ENCODE results near the gene CYP21A2.
"Not testable (repeated sequence)": the region's sequence is repeated elsewhere in the genome, so short reads cannot be mapped to it uniquely, and the experiment has no call there.

CYP21A2 gene

DNA sequence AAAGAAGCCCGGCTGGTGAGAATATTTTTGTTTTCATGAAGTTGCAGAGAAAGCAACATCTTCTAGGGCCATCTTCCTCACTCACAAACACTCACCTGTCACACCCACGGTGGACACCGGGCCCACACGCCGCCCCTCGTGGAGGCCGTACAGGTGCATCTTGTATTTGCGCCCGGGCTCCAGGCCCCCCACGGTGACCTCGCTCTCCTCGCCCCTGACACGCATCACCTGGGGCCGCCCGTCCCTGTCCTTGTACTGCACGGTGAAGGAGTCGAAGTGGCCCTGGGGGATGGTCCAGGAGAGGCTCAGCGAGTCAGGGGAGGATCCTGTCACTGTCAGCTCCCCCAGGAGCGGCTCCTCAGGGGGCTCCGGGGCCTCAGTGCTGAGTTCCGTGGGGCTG lies 17.5 kb downstream of the CYP21A2 start:
- not testable (repeated sequence) for DNase-seq (ENCODE audit: low spot score)

DNA sequence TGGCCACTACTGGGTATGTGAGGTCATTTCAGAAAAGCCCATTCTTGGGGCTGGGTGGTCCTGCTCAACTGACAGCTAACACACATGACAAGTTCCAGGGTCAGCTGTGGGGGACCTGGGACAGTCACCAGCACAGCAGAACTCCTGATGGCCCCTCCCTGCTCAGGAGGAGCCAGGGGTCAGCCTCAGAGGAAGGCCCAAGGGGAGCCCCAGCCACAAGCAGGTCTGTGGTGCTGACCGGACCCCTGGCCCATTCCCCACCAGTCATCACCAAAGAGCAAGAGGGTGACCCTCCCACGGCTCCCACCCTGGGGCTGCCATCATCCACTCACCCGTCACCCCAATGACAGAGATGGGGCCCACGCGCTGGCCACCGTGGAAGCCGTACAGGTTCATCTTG lies 18.0 kb downstream of the CYP21A2 start:
- no peak for DNase-seq (ENCODE audit: low spot score)

DNA sequence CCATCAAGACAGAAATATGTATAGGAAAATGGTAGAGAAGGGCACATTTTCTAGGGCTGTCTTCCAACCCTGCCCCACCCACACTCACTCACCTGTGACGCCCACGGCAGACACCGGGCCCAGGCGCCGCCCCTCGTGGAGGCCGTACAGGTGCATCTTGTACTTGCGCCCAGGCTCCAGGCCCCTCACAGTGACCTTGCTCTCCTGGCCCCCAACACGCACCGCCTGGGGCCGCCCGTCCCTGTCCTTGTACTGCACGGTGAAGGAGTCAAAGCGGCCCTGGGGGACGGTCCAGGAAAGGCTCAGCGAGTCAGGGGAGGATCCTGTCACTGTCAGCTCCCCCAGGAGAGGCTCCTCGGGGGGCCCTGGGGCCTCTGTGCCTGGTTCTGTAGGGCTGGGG lies 19.8 kb downstream of the CYP21A2 start:
- DNase-seq (ENCODE audit: low spot score): no peak

DNA sequence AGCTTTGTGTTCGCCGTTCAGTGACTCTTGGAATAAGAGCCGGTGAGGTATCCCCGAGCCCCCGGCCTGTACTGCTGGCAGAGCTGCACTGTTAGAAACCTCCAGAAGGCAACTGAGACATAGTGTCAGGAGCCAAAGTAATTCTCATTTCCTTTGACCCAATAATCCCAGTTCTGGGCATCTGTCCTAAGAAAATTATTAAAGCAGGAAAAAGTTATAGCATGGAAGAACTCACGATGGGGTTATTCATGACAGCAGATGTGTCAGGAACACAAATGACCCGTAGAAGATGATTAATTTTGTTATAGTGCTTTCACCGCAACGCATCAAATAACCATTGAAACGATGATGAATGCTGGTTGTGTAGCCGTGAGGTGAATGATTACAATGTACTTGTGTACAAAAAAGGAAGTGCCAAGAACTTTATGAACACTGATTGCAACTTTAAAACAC lies 20.3 kb downstream of the CYP21A2 start:
- DNase-seq (ENCODE audit: low spot score): no peak

- DNase-seq (ENCODE audit: low spot score): no peak
Measured at GRCh38 chr6:32060966-32061655, 22.9 kb downstream of the CYP21A2 start.

- no peak for DNase-seq (ENCODE audit: low spot score)
Measured at GRCh38 chr6:32064706-32065105, 26.5 kb downstream of the CYP21A2 start.

GRCh38 chr6:32067521-32067920 lies 29.3 kb downstream of the CYP21A2 start:
- not testable (repeated sequence) for DNase-seq (ENCODE audit: low spot score)

DNA sequence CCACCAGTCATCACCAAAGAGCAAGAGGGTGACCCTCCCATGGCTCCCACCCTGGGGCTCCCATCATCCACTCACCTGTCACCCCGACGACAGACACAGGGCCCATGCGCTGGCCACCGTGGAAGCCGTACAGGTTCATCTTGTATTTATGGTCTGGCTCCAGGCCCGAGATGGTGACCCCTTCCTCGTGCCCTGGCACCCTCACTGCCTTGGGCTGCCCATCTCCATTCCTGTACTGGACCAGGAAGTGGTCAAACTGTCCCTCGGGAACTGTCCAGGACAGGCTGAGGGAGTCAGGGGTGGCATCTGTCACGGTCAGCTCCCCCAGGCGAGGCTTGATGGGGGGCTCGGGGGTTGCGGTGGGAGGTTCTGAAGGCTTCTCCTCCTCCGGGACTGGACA lies 30.1 kb downstream of the CYP21A2 start:
- DNase-seq (ENCODE audit: low spot score): not testable (repeated sequence)

DNA sequence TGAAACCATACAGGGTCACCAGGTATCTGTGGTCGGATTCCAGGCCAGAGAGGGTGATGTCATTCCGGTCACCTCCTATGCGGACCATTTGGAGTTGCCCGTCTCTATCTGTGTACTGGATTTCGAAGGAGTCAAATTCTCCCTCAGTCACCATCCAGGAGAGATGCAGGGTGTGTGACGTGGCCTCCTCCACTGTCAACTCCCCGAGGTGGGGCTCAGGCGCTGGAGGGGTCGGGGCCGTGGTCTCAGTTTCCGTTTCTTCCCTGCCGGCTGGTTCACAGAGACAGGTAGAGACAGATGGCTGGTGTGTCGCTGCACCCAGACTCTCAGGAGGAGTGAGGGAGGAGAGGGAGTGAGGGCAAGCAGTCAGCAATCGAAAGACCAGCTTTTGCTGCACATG lies 30.7 kb downstream of the CYP21A2 start:
- no peak for DNase-seq (ENCODE audit: low spot score)

DNA sequence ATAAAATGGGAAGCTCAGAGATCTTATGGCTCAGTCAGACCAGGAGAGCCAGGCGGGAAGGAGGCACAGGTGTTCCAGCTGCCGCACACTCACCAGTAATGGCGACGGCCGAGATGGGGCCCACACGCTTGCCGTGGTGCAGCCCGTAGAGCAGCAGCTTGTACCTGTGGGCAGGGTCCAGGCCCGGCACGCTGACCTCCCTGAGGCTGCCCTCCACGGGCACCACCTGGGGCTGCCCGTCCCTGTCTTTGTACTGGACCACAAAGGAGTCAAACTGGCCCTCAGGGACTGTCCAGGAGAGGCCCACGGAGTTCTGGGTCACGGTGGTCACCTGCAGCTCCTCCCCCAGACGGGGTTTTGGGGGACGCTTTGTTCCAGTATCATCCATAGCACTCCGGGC lies 31.2 kb downstream of the CYP21A2 start:
- DNase-seq (ENCODE audit: low spot score): no peak

GRCh38 chr6:32069878-32070515 lies 31.8 kb downstream of the CYP21A2 start:
- DNase-seq (ENCODE audit: low spot score): no peak

DNA sequence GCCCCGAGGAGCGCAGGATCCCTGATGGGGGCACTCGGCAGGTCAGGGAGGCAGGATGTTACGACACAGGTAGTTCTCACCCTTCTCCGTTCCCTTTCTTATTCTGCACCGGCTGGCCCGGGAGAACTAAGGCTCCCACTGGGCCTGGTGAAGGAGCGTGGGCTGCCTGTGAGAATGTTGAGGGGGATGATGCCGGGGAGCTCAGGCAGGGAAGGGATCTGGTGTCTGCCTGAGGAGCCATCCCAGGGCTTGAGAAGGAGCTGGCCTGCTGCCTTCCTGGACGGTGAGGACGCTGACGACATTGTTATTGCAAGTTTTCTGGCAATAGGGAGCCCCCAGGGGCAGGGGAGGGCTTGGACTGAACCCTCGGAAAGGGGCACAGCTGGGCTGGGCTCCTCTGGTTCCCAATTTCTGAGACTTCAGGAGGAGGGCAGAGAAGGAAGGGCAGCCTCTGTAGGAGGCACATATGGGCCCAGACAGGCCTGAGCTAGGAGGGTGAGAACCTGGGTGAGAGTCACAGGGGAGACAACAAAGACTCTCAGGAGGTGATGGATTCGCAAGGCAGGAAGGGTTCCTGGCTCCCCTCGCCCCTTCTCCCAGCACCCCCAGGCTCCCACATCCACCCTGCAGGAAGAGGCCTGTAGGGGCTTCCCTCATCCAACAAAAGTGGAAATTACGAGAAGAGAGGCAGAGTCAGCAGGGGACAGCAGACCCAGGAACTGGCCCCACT lies 32.8 kb downstream of the CYP21A2 start:
- no peak for DNase-seq (ENCODE audit: low spot score)

- no peak for DNase-seq (ENCODE audit: low spot score)
Measured at GRCh38 chr6:32073101-32073500, 34.9 kb downstream of the CYP21A2 start.

- DNase-seq (ENCODE audit: low spot score): no peak
Measured at GRCh38 chr6:32073613-32074012, 35.4 kb downstream of the CYP21A2 start.

GRCh38 chr6:32074996-32075532 lies 36.8 kb downstream of the CYP21A2 start:
- DNase-seq (ENCODE audit: low spot score): no peak

DNA sequence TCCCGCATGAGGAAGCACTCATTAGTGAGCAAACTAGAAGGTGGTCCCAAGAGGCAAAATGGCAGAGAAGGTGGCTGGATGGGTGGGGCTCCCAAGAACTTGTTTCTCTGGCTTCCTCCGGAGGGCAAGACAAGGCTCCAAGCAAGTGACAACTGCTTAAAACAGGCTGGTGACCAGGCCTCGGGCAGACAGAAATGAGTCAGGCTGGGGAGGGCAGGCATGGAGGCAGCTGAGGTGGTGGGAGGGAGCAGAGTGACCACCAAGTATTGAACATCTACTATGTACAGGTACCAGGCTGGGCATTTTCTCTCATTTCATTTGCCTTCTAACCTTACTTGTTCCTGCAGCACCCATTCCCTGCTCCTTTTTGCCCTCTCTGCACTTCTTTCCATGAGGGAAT lies 37.6 kb downstream of the CYP21A2 start:
- DNase-seq (ENCODE audit: low spot score): no peak

- no peak for DNase-seq (ENCODE audit: low spot score)
Measured at GRCh38 chr6:32076321-32076809, 38.1 kb downstream of the CYP21A2 start.

GRCh38 chr6:32079566-32080290 lies 41.5 kb downstream of the CYP21A2 start:
- no peak for DNase-seq (ENCODE audit: low spot score)

- DNase-seq (ENCODE audit: low spot score): no peak
Measured at GRCh38 chr6:32081168-32081990, 43.2 kb downstream of the CYP21A2 start.

DNA sequence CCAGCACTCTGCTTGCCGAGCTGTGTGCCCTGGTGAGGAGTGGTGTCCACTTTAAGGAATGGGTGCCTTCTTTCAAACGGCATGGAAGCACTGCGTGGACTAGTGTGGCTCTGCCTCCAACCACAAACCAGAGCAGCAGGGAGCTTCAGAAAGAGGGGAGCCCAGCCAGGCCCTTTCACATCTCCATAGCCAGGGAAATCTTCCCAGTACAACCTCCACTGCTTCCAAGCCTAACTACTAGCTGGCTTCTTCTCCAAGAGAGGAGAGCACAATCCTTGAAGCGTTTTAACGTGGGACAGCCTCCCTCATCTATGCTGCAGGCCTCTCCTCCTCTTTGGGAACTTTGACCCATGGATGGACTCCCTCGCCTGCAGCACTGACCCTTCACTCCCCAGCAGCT lies 44.3 kb downstream of the CYP21A2 start:
- no peak for DNase-seq (ENCODE audit: low spot score)

GRCh38 chr6:32082935-32083334 lies 44.7 kb downstream of the CYP21A2 start:
- no peak for DNase-seq (ENCODE audit: low spot score)
